ENCODE results near the gene ACBD7. TPM values are rescaled to one million over a fixed set of nuclear protein-coding genes. Genes with fewer than 3 reads are reported as not detected.

Gene ACBD7
- total and polyA plus RNA-seq, 9 of the 15 experiments (the other 6 are each of a cell fraction or from before 2014, with no cell fraction given) = 0.21 to 3.2 (median 0.84) TPM

DNA sequence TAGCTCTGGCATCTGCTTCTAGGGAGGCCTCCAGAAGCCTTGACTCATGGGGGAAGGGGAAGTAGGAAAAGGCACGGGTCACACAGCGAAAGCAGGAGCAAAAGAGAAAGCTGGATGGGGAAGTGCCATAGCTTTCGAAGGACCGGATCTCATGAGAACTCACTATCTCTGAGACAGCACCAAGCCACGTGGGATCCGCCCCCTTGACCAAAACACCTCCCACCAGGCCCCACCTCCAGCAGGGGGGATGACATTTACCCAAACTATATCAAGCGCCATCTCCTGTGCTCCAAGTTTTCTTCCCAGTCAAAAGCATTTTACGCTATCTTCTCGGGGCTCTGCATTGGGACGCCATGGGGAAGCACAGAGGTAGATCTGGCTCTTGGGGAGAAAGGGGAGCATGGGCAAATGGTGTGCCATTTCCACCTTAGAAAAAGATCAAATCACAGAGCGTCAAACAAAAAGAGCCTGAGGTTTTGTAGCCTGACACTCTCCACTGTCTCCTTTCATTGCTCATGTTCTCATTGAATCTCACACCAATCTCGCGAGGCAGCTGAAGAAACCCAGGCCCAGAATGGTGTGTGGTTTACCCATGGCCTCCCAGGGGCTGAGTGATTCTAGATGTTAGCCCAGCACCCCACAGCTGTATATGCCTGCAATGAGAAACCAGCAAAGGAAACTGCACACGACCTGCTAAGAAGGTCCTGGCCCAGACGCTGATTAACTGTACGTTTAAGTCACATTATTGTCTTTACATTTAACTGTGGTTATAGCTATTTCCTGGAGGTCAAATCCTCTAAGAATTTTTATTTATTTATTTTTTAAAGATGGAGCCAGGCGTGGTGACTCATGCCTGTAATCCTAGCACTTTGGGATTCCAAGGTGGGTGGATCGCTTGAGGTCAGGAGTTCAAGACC lies 52.9 kb downstream of the ACBD7 start (continued):
- no peak for TF ChIP-seq ZFPM2 (CRISPR knock-in tag; IDR thresholded peaks at IDR 0.05)
- TF ChIP-seq, protein P1, sequence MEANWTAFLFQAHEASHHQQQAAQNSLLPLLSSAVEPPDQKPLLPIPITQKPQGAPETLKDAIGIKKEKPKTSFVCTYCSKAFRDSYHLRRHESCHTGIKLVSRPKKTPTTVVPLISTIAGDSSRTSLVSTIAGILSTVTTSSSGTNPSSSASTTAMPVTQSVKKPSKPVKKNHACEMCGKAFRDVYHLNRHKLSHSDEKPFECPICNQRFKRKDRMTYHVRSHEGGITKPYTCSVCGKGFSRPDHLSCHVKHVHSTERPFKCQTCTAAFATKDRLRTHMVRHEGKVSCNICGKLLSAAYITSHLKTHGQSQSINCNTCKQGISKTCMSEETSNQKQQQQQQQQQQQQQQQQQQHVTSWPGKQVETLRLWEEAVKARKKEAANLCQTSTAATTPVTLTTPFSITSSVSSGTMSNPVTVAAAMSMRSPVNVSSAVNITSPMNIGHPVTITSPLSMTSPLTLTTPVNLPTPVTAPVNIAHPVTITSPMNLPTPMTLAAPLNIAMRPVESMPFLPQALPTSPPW (CRISPR knock-in tag; IDR thresholded peaks at IDR 0.05) = peak; percentile 80
- TF ChIP-seq SOX6 (IDR thresholded peaks at IDR 0.05) = peak; percentile 46; the same call in 1 of the 2 replicates
- no peak for TF ChIP-seq ESRRA (IDR thresholded peaks at IDR 0.05; ENCODE audit: borderline replicate concordance, low read depth)
- no peak for TF ChIP-seq ZNF3 (CRISPR knock-in tag; IDR thresholded peaks at IDR 0.05)
- TF ChIP-seq, protein P2, sequence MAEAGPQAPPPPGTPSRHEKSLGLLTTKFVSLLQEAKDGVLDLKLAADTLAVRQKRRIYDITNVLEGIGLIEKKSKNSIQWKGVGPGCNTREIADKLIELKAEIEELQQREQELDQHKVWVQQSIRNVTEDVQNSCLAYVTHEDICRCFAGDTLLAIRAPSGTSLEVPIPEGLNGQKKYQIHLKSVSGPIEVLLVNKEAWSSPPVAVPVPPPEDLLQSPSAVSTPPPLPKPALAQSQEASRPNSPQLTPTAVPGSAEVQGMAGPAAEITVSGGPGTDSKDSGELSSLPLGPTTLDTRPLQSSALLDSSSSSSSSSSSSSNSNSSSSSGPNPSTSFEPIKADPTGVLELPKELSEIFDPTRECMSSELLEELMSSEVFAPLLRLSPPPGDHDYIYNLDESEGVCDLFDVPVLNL (CRISPR knock-in tag; IDR thresholded peaks at IDR 0.05; ENCODE audit: low read depth) = no peak
- peak; percentile 95 for TF ChIP-seq L3MBTL2 (IDR thresholded peaks at IDR 0.05)
- no peak for TF ChIP-seq CBX5 (IDR thresholded peaks at IDR 0.05; ENCODE audit: borderline replicate concordance, low read depth)
- TF ChIP-seq BHLHE40 (IDR thresholded peaks at IDR 0.05; ENCODE audit: low read length) = peak; percentile 64
- no peak for TF ChIP-seq ATF3 (IDR thresholded peaks at IDR 0.05)
- TF ChIP-seq ATF3 (CRISPR knock-in tag; conservative IDR thresholded peaks at IDR 0.05) = no peak
- TF ChIP-seq CHD2 (IDR thresholded peaks at IDR 0.05; ENCODE audit: low read depth, low read length) = peak; percentile 87
- TF ChIP-seq, protein P3, sequence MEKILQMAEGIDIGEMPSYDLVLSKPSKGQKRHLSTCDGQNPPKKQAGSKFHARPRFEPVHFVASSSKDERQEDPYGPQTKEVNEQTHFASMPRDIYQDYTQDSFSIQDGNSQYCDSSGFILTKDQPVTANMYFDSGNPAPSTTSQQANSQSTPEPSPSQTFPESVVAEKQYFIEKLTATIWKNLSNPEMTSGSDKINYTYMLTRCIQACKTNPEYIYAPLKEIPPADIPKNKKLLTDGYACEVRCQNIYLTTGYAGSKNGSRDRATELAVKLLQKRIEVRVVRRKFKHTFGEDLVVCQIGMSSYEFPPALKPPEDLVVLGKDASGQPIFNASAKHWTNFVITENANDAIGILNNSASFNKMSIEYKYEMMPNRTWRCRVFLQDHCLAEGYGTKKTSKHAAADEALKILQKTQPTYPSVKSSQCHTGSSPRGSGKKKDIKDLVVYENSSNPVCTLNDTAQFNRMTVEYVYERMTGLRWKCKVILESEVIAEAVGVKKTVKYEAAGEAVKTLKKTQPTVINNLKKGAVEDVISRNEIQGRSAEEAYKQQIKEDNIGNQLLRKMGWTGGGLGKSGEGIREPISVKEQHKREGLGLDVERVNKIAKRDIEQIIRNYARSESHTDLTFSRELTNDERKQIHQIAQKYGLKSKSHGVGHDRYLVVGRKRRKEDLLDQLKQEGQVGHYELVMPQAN (IDR thresholded peaks at IDR 0.05; ENCODE audit: borderline replicate concordance) = peak; percentile 15; the same call in 1 of the 2 replicates
- 0 out of 2 replicates have a peak, but pooled peaks have one; percentile 36 for TF ChIP-seq ZNF197 (CRISPR knock-in tag; IDR thresholded peaks at IDR 0.05; ENCODE audit: low read depth)
- peak; percentile 48; the same call in 1 of the 2 replicates for TF ChIP-seq SP1 (CRISPR knock-in tag; IDR thresholded peaks at IDR 0.05)
- TF ChIP-seq CTBP1 (IDR thresholded peaks at IDR 0.05; ENCODE audit: borderline replicate concordance) = peak; percentile 51; the same call in 1 of the 2 replicates
- TF ChIP-seq MXI1 (IDR thresholded peaks at IDR 0.05; ENCODE audit: low read depth, low read length) = peak; percentile 58; the same call in 1 of the 2 replicates
- TF ChIP-seq, protein P4, sequence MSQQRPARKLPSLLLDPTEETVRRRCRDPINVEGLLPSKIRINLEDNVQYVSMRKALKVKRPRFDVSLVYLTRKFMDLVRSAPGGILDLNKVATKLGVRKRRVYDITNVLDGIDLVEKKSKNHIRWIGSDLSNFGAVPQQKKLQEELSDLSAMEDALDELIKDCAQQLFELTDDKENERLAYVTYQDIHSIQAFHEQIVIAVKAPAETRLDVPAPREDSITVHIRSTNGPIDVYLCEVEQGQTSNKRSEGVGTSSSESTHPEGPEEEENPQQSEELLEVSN (IDR thresholded peaks at IDR 0.05; ENCODE audit: borderline replicate concordance in 1 of 2, extremely low read depth in 1 of 2, insufficient read depth in 1 of 2, insufficient read length in 1 of 2, low read depth in 1 of 2, low read length in 1 of 2, poor library complexity in 1 of 2, severe bottlenecking in 1 of 2) = peak; percentile 29 to 66
- TF ChIP-seq MAZ (CRISPR knock-in tag; conservative IDR thresholded peaks at IDR 0.05 in 1 of 2, IDR thresholded peaks at IDR 0.05 in 1 of 2) = 0 out of 4 replicates have a peak, but pooled peaks of 1 of the 2 experiments have one; percentile 24
